Measurements from ENCODE around the gene SERPINH1.

SERPINH1 gene

DNA sequence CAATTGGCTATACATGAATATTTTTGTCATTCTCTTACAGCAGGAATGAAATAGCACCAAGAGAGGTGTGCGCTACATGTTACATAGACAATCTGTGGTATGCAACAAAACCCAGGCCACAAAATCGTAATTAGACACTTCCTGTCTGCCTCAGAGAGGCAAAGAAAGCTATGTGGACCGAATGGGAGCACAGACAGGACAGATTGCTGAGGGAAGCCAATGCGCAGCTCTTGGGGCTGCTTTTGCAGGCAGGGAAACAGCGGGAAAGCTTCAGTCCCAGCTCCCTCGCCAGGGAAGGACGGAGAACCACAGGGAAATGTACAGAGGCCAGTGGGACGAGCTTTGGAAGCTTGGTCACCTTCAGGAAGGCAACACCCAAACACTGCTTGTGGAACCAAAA is 40.9 kb downstream of the SERPINH1 start:
- DNase-seq = no peak

DNA sequence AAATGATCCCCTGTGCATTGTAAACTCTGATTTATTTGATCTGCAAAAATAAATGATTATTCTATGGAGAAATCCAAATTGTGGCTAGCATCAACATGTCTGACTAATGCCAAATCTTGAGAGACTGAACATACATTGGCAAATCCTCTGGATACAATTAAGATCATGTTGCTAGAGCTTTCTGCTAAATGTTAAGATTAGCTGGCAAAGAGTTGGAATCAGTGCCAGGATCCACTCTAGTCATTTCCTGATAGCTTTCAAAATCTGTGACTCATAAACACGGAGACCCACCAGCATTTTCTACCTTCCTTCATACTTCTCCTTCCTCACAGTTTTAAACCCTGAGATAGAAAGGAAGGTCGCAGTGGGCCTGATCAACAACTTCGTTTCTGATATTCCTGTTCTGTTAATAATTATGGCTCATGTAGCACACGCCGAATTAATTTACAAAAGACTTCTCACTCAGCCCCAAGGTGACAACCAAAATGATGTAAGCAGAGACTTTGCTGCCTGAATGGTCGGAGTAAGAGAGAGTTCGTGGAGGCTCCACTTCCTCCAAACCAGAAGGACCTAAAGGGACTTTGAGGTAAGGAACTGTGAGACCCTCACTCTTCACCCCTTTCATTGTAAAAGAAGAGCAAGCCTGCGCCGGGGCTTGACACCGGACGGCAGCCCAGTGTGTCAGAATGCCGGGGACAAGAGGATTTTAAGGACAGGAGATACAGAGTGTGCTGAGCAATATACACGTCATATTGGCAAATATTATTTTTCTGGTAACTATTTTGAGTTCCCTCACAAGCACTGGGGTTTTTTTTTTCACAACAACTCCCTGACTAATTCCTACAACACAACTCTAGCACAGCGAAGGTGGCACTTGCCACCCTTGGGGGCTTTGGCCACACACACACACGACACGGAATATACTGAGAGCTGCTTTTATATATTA is 42.0 kb downstream of the SERPINH1 start:
- DNase-seq = no peak

DNA sequence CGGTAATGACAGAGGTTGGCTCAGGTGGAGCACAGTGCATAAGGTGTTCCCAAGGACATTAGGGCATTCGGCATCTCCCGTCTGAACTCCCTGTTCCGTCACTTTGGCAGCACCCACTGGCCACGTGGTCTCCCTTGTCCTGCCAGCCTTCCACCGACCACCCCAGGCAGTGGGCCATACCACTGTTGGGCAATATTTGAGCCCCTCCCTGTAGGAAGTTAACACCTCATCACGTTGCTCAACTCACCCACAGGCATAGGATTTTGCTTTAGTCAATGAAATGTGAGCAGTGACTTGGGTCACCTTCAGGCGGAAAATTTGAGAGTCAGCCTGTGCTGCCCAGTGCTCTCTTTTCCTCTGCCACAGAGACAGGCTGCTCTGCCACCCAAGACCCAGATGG is 44.0 kb downstream of the SERPINH1 start:
- no peak for DNase-seq

DNA sequence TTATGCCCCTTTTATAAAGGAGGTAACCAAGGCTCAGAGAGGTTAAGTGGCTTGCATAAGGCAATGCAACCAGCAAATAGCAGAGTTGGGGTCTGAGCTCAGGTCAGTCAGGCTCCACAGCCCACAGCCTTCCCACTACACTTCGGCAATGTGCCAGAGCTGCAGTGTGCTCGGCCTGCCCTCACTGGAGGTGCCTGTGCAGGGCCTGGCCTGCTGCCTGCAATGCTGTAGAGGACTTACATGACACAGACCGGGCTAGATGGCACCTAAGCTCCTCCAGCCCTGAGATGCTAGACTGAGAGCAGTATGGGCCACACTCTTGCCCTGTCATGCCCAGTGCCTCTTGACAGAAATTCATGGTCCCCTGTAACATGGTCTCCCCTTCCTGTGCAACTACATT is 49.8 kb downstream of the SERPINH1 start:
- DNase-seq = no peak

DNA sequence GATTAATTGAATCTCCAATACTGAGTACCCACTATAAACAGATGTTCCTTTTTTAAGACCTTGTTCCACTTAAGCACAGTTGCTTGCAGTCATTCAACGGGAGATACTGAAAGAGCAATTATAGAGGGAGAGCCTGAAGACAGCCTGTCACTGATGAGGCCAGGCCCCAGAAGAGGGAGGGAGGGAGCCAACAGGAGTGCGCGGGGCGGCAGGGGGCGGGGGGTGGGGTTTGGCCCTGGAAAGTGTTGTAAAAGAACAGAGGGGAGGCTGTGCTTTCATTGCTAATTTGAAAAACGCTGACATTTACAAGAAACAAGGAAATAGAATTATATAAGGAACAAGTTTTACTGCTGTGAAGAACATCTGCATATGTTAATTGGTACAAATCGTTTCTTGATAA is 53.7 kb downstream of the SERPINH1 start:
- peak; percentile 35 to 77 for DNase-seq

DNA sequence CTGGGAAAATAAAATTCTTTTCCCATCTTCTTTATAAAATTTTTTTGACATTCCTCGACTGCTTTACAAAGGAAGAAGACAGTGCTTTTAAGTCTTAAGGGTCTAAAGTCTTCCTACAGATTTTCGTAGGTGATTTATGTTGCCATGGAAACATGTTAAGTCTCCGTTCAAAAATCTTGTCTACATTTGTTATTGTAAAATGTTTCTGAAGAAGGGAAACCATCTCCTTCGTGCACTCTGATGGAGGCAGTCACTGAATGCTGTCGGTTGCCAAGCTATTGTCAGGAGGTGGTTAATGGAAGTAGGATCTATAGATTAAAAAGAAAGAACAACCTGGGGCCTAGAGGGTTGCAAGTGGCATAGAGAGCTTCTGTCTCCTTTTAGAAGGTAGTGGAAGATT is 54.2 kb downstream of the SERPINH1 start:
- DNase-seq = no peak
